RWPE2 (cell line): ENCODE results near the gene IFITM10.

ENCODE experiments used
- ATAC-seq: fragments of 200-7000 bp; cut with Tn5 transposase; 3 replicates; pipeline ENCODE4 v1.9.1; 2021; ENCODE audit warnings: low read depth
- DNase-seq: peaks from one replicate; pipeline ENCODE4 v3.0.0-alpha.2; 2020; ENCODE audit warnings: low spot score
- H3K27ac ChIP-seq: fragments of 450-650 bp; 2 replicates; pipeline ENCODE4 v1.5.1; 2017; ENCODE audit warnings: mild to moderate bottlenecking; ENCODE audit not compliant: poor library complexity, severe bottlenecking
- H3K27me3 ChIP-seq: fragments of 250-450 bp; sonication (Bioruptor Pico); 2 replicates; pipeline ENCODE4 v1.5.1; 2021; ENCODE audit warnings: mild to moderate bottlenecking, moderate library complexity; ENCODE audit not compliant: insufficient read depth, poor library complexity, severe bottlenecking
- H3K36me3 ChIP-seq: fragments of 250-450 bp; sonication (Bioruptor Pico); 2 replicates; pipeline ENCODE4 v1.5.1; 2020; ENCODE audit warnings: low read depth, mild to moderate bottlenecking, moderate library complexity
- H3K4me1 ChIP-seq: fragments of 250-450 bp; sonication (Bioruptor Pico); 2 replicates; pipeline ENCODE4 v1.5.1; 2021; ENCODE audit warnings: mild to moderate bottlenecking, moderate library complexity; ENCODE audit not compliant: insufficient read depth, poor library complexity, severe bottlenecking
- H3K4me3 ChIP-seq: fragments of 250-450 bp; sonication (Bioruptor Pico); 2 replicates; pipeline ENCODE4 v1.5.1; 2021; ENCODE audit warnings: mild to moderate bottlenecking, moderate library complexity; ENCODE audit not compliant: severe bottlenecking
- H3K9me3 ChIP-seq: fragments of 250-450 bp; sonication (Bioruptor Pico); 2 replicates; pipeline ENCODE4 v1.5.1; 2021; ENCODE audit warnings: mild to moderate bottlenecking, moderate library complexity; ENCODE audit not compliant: severe bottlenecking
- CTCF ChIP-seq: fragments of 450-650 bp; IDR thresholded peaks from one replicate; pipeline ENCODE4 v1.5.1; 2017; ENCODE audit warnings: mild to moderate bottlenecking, moderate library complexity; ENCODE audit not compliant: poor library complexity, severe bottlenecking

The IFITM10 gene

GRCh38 chr11:1791912-1792311 is 41.5 kb upstream of the IFITM10 start:
- Histone ChIP-seq H3K27me3 (no peaks in the 10 kb centered on the region), H3K4me3 (no peak overlapping the region), H3K9me3 (no peaks in the 10 kb centered on the region), H3K27ac (no peak overlapping the region), H3K4me1 (no peaks in the 10 kb centered on the region), H3K36me3 (no peaks in the 10 kb centered on the region)
- no peak for ATAC-seq
- TF ChIP-seq CTCF = no peak
- DNase-seq = no peak

GRCh38 chr11:1786466-1786865 is 36.1 kb upstream of the IFITM10 start:
- H3K27me3 ChIP-seq = no peaks in the 10 kb centered on the region
- no peaks in the 10 kb centered on the region for H3K9me3 ChIP-seq
- H3K36me3 ChIP-seq = no peaks in the 10 kb centered on the region
- H3K4me1 ChIP-seq = no peaks in the 10 kb centered on the region
- no peak overlapping the region for H3K4me3 ChIP-seq
- DNase-seq (no peak), ATAC-seq (no peak)
- no peak for TF ChIP-seq CTCF
- no peak overlapping the region for H3K27ac ChIP-seq

GRCh38 chr11:1785749-1786413 is 35.5 kb upstream of the IFITM10 start:
- Histone ChIP-seq H3K27me3 (no peaks in the 10 kb centered on the region), H3K27ac (no peak overlapping the region), H3K4me1 (no peaks in the 10 kb centered on the region), H3K9me3 (no peaks in the 10 kb centered on the region), H3K4me3 (no peak overlapping the region), H3K36me3 (no peaks in the 10 kb centered on the region)
- no peak for ATAC-seq
- no peak for TF ChIP-seq CTCF
- DNase-seq = no peak

- H3K4me1 ChIP-seq = no peaks in the 10 kb centered on the region
- TF ChIP-seq CTCF = no peak
Observed at GRCh38 chr11:1784761-1785650, 34.6 kb upstream of the IFITM10 start.

More at GRCh38 chr11:1784761-1785650, 34.6 kb upstream of the IFITM10 start:
- Histone ChIP-seq H3K4me3 (no peak overlapping the region), H3K27ac (no peak overlapping the region), H3K36me3 (no peaks in the 10 kb centered on the region), H3K9me3 (no peaks in the 10 kb centered on the region), H3K27me3 (no peaks in the 10 kb centered on the region)
- DNase-seq (no peak), ATAC-seq (no peak)
